Stimulated activated CD8-positive, alpha-beta memory T cell treated with anti-CD3 and anti-CD28 coated beads, Interleukin-2, amount 100 ng/mL, for 48 hours (primary cell): ENCODE data around the gene OR2L13.
"Not testable (repeated sequence)": the region's sequence is repeated elsewhere in the genome, so short reads cannot be mapped to it uniquely, and the experiment has no call there.

ENCODE experiments used
- DNase-seq, 2 donors: peaks; one replicate each; pipeline ENCODE4 v3.0.0-alpha.2; 2020; ENCODE audit warnings: low read depth in 2 of 2

OR2L13 gene

GRCh38 chr1:248094884-248095283 is at the start of gene OR2L13:
OR2L13 (plus strand) TSS chr1:248095184; CDS start chr1:248099376, 4,192 bp downstream.
- no peak for DNase-seq

GRCh38 chr1:248045209-248045608 is 49.8 kb upstream of the OR2L13 start:
- no peak for DNase-seq

DNA sequence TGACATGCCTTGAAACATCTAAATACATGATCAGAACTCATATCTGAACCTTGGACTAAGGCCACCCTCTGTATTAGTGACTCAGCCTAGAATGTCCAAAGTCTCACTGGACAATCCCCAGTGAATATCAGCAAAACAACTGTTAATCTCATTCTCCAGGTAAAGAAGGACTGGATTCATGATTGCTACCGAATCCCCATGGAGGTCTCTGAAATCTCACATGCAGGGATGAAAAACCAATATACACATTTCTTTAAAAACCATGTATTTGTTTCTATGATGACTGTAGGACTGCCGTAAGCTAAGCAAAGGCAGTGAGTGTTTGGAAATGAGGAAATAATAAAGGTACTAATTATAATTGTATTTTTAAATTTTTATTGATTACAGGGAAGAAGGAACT is 48.4 kb upstream of the OR2L13 start, which contains the start of gene OR2L3:
TSS of gene OR2L3 (plus strand) at position 301 of the 400 bp plus-strand sequence. CDS start 13,846 bp downstream, outside the sequence.
- no peak for DNase-seq

DNA sequence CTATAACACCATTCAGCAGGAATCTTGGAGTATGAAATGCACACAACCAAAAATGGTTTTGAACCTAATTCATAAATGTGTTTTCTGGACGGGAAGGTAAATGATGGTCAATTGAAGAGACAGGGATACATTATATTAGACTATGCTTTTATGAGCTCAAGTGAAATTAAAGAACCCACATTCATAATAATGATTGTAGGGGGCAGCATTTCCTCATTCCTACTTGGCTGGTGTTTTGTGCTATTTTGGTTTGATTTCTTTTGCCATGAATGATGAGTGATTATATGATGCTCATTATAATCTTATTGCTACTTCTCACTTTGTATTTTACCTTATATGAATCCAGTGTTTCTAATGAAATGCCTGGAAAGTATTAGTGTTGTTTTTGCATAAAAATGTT is 48.0 kb upstream of the OR2L13 start:
- DNase-seq: no peak

- no peak for DNase-seq
These were observed 40.3 kb upstream of the OR2L13 start for GRCh38 chr1:248054671-248055070.

DNA sequence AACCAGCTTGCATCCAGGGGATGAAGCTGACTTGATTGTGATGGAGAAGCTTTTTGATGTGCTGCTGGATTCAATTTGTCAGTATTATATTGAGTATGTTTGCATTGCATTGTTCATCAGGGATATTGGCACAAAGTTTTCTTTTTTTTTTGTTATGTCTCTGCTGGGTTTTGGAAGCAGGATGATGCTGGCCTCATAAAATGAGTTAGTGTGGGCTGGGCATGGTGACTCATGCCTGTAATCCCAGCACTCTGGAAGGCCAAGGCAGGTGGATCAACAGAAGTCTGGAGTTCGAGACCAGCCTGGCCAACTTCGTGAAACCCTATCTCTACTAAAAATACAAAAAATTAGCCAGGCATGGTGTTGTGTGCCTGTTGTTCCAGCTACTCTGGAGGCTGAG is 39.7 kb upstream of the OR2L13 start:
- DNase-seq: no peak

- no peak for DNase-seq
These were observed 29.9 kb upstream of the OR2L13 start for GRCh38 chr1:248065071-248065470.

DNA sequence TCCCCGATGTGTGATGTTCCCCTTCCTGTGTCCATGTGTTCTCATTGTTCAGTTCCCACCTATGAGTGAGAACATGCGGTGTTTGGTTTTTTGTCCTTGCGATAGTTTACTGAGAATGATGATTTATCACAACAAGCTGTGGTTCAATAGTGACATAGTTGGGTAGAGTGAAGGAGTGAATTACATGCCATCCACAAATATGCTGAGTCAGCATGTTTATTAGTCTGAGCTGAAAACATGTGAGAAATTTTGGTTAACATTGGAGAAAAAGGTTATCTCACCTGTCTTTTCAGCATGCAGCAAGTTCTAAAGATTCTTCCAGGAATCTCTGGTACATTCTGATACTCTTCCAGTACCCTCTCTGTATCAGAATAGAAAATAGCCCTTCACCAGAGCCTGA is 29.4 kb upstream of the OR2L13 start:
- no peak for DNase-seq

- not testable (repeated sequence) for DNase-seq
These were observed 11.1 kb upstream of the OR2L13 start for GRCh38 chr1:248083864-248084263.

GRCh38 chr1:248098529-248098928 is 3.5 kb downstream of the OR2L13 start:
- no peak for DNase-seq

GRCh38 chr1:248102847-248103246 is 7.9 kb downstream of the OR2L13 start:
- no peak for DNase-seq

GRCh38 chr1:248111157-248111556 is 16.2 kb downstream of the OR2L13 start:
- DNase-seq: no peak

DNA sequence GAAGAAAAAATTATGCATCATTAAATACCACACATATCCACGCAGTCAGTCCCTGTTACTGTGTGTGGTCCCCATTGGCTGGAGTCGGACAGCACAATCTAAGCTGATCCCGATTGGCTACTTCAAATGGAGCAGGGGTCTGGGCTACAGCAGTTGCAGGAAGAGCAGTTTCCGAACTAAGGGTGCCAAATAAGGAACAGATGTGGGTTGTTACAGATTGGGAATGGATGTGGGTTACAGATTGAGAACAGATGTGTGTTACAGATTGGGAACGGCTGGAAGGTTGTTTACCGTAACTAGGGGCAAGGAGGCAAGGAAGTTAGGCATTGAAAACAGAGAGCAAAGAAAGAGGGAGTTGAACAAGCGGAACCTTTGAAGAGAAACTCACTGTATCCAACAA is 19.9 kb downstream of the OR2L13 start:
- no peak for DNase-seq

GRCh38 chr1:248127653-248128052 is 32.7 kb downstream of the OR2L13 start:
- DNase-seq: no peak

GRCh38 chr1:248136811-248137210 is 41.8 kb downstream of the OR2L13 start:
- DNase-seq: no peak

DNA sequence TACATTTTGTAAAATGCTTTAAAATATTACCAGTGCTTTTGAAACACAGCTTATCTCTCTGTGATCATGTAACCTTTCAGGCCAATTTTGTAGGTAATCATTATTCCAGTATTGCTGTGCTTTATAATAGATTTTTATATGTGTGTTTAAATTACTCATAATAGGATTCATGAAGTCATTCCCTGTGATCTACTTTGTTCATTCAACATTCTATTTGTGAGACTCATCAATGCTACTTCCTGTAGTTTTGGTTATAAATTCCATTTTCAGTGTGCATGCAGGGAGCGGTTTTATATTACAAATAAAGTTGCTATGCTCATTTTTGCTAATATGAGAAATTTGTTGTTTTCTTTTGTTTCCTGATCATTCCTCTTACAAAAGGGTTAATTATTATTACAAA is 45.9 kb downstream of the OR2L13 start:
- DNase-seq: no peak

GRCh38 chr1:248143311-248143710 is 48.3 kb downstream of the OR2L13 start:
- no peak for DNase-seq

- DNase-seq: no peak
These were observed 49.7 kb downstream of the OR2L13 start, which contains the start of gene OR2M5 for GRCh38 chr1:248144513-248145198. OR2M5 (plus strand) TSS chr1:248145148; CDS start chr1:248145148, 0 bp downstream.
